GM18508 (cell line): Measurements from ENCODE around the gene ERLEC1.
"Not testable (repeated sequence)": the region's sequence is repeated elsewhere in the genome, so short reads cannot be mapped to it uniquely, and the experiment has no call there.

Experiments
- ATAC-seq: cut with Tn5 transposase; IDR thresholded peaks from one replicate; pipeline ENCODE4 v1.9.1; 2021; ENCODE audit warnings: moderate number of reproducible peaks; ENCODE audit not compliant: insufficient read depth, unreplicated experiment

ERLEC1 gene, protein sequence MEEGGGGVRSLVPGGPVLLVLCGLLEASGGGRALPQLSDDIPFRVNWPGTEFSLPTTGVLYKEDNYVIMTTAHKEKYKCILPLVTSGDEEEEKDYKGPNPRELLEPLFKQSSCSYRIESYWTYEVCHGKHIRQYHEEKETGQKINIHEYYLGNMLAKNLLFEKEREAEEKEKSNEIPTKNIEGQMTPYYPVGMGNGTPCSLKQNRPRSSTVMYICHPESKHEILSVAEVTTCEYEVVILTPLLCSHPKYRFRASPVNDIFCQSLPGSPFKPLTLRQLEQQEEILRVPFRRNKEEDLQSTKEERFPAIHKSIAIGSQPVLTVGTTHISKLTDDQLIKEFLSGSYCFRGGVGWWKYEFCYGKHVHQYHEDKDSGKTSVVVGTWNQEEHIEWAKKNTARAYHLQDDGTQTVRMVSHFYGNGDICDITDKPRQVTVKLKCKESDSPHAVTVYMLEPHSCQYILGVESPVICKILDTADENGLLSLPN

DNA sequence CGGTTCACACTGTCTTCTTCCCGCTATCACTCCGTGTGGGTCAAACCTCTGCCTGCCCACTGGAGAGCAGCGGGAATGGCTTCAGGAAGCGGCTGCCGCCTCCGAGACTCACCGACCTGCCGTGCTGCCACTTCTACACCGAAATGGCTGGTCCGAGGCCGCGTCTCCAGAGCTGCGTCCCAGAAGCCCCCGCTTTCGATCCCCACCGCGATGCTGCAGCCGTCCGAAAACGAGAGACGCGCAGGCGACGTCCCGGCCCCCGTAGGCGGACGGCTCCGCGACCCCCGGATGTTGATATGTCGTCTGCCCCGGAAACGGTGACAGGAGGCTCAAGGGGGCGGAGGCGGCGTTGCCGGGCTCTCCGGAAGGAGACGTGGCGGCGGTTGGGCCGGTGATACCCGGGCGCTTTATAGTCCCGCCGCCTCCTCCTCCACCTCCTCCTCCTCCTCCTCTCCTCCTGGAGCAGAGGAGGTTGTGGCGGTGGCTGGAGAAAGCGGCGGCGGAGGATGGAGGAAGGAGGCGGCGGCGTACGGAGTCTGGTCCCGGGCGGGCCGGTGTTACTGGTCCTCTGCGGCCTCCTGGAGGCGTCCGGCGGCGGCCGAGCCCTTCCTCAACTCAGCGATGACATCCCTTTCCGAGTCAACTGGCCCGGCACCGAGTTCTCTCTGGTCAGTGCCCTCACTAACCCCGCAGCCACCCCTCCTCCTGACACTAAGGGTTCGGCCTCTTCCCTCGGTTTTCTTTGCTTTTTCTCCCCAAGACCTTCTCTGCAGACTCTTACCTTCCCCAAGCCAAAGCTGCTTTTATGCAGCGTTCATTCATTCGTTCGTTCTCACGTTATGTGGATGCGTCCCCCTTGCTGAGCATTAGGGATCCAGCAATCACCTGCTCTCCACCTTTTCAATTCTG lies at the start of gene ERLEC1, which contains the start of gene ASB3:
ERLEC1 (plus strand) TSS at position 340 of the 909 bp plus-strand sequence; CDS start at position 507, 167 bp downstream.
ASB3 (minus strand) TSS at position 249 of the 909 bp plus-strand sequence. CDS start 21,381 bp downstream, outside the sequence.
- peak; percentile 86 for ATAC-seq

DNA sequence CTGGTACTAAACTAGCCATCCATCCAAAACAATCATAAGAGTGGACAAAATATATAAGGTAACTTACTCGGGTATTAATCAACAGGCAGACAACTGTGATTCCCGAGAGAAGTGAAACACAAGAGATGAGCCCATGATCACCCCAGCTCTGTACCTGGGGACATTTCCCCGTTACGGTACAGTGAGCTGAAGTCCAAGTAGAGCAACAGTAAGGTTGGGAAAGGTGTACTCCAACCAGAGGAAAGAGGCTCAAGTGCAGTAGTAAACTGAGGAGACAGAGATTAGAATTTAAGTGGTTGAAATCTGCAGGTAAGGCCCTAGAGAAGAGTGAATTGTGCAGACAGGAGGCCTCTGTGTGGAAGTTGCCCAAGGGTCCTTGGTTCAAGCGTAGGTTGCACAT lies 49.8 kb upstream of the ERLEC1 start:
- no peak for ATAC-seq

DNA sequence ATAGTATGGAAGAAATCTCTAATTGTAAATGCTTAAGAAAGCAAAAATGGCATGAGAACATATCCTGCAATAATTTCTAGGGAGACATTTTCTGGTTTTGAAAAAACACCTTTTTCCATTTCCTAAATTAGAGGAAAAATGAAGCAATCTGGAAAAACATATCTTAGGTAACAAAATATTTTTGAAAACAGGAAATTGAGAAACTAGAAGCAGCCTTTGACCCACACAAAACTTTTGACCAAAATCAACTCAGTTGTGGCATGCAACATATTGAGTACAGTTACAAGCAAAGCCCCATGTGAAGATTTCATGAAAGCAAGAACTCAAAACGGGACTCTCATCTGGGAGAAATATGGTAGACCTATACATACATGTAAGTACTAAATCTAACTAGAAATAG lies 47.8 kb upstream of the ERLEC1 start:
- no peak for ATAC-seq

DNA sequence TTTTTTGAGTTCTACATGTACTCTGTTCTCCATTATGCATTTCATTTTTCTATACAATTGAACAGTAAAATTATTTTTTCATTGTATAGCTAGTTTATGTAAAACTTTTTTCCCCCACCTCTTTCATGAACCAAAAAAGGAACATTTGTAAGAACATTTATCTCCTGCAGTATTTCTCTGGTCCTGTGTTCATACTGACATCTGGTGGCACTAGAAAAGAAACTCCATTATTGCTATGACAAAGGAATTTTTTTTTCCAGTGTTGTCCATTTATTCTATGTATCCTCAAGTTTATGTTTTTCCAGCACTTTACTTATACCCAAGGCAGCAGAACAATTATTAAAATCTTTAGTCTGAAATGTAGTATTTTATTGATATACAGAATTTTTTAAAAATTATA lies 46.7 kb upstream of the ERLEC1 start:
- ATAC-seq = no peak

DNA sequence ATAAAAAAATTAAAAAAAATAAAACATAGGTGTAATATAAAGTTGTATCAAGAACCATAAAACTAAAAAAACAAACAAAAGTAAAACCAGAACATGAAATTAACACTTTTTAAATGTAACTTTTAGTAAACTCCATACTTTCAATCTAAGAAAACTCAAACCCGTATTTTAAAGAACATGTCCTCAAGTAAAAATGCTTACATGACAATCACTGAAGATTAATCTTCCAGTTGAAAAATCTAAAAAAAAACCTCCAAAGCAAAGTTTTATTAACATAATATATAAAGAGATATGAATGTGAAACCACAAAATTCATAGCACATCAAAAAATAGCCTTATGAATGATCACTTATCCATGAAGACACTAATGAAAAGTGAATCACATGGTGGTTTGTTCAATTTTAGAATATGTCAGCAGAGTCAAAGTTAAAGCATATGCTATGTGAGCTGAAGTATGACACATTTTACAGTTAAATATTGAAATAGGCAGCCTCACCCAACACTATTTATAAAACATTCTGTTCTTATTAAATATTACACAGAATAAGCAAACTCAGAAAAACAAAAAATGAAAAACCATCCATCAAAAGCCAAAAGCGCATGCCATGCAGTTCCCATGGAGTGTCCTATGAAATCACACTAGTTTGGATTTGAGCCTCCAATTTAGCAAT lies 42.3 kb upstream of the ERLEC1 start:
- no peak for ATAC-seq

DNA sequence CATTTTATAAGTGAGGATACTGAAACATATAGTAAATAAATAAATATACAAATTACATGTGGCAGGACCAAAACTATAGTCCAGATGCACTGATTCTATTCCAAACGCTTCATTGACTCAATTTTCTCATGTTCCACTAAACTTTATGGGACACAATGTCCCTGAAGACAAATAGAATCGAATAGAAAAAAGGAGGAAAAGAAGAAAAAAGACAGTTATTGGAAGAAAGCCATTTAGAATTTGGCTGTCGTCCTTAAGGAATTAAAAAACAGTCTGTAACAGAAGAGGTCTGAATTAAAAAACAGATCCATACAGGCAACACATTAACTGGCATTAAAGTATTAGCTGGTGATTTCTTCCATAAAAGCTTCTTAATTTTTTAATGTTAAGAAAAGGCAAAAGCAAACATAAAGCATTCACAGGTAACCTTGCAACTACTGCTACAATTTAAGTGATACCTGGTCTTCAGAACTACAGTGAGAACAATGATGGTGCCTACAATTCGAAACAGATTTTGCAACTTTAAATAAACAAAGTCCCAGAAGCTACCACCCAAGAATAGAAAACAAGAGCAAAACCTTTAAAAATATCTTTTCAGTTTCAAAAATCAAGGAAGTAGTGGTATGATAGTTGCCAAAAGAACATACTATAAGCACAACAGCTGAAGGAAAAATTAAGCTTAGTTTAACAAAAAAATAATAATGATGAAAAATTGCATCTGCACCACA lies 36.6 kb upstream of the ERLEC1 start:
- no peak for ATAC-seq

DNA sequence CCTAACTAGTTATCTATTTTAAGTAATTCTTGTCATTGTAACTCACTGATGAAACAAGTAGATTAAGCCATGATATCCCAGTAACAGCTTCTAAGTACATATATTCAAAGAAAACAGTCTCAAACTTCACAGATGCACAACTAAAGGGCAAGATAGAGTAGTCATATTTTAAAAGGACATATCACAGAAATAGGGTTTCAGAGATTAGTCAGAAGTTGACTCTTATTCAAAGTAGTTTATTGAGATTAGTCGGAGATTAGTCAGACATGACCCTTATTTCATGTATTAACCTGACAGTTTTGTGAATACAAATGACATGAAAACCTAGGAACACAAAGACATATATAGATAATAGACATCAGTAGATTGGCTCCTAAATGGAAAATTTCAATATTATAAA lies 35.1 kb upstream of the ERLEC1 start:
- peak; percentile 94 for ATAC-seq

DNA sequence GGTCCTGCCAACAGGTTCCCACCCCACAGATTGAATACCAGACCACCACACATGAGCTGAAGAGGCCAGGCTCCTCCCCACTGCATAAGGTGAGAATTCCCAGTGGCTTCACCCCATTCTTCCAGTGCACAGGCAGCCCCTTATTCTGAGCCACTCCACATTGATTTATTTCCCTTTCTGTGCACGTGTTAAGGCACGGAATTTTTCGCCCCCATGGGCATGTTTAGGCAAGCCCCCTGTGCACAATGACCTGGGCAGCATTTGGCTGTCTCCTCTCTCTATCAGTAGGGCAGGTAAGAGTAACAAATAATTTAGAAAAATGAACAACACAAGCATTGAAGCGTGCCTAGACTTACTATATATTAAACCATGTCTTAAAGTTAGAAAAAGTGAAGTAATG lies 34.5 kb upstream of the ERLEC1 start:
- no peak for ATAC-seq

DNA sequence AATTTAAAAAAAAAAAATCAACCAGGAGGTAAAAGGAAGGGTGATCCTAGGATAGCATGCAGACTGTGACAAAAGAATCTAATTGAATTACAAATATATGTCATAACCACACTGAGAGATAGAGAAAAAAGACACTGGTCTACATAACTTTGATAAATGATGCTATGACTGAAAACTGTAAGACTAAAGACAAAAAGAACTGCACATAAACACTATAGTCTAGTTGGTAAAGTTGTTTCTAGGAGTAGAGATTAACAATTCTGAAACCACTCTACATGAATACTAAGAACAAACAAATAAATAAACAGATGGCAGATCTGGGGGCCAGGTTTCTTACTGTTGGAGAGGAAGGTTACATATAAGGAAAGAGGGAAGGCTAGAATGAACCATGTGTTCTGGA lies 33.8 kb upstream of the ERLEC1 start:
- no peak for ATAC-seq

DNA sequence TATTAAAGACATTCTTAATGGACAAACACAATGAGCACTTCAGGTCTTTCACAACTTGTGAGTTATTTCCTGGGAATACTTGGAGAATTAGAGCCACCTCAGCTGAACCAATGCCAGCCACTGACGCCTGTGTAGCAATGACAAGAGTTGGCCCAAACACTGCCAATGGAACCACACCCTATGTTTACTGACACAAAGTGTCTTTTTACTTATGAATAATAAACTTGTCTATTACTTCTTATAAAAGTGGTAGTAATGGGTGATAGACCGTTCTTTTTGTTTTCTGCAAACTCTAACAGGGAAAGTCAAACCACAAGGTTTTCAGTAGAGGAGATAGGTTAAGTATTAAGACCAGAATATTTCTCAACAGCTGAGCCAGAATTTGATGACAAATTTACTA lies 31.7 kb upstream of the ERLEC1 start:
- no peak for ATAC-seq

DNA sequence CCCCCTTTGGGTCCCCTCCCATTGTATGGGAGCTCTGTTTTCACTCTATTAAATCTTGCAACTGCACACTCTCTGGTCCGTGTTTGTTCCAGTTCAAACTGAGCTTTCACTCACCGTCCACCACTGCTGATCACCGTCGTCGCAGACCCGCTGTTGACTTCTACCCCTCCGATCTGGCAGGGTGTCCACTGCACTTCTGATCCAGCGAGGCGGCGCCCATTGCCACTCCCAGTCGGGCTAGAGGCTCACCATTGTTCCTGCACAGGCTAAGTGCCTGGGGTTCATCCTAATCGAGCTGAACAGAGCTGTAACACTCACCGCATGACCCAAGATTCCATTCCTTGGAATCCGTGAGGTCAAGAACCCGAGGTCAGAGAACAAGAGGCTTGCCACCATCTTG lies 30.2 kb upstream of the ERLEC1 start:
- no peak for ATAC-seq

DNA sequence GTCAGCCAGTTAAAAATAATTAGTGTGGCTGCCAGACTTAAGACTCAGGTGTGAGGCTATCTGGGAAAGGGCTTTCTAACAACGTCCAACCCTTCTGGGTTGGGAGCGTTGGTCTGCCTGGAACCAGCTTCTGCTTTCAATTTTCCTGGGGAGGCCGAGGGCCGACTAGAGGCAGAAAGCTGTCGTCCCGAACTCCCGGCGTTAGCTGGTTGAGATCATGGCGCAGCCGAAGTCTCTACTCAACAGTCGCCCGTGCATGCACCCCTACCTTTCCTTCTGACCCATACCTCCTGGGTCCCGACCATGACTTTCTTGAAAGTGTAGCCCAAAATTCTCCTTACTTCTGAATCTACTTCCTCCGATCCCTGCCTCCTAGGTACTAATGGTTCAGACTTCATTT lies 29.6 kb upstream of the ERLEC1 start:
- not testable (repeated sequence) for ATAC-seq

DNA sequence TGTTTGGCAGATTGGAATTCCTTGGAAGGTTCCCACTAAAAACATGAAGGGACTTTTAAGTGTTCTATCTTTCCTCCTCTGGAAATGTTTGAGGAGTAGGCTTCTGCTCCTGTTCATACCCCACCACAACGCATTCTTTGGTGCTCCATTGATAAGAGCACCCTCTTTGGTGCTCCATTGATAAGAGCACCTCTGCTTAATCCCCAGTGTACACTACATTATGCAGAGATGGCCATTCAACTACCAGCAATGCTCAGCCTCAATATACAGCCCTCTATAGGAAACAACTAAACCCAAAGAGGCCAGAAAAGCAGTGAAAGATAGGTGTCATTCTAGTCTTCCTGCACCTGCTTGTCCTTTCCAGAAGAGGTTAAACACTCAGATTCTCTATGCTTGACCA lies 21.1 kb upstream of the ERLEC1 start:
- ATAC-seq = no peak

DNA sequence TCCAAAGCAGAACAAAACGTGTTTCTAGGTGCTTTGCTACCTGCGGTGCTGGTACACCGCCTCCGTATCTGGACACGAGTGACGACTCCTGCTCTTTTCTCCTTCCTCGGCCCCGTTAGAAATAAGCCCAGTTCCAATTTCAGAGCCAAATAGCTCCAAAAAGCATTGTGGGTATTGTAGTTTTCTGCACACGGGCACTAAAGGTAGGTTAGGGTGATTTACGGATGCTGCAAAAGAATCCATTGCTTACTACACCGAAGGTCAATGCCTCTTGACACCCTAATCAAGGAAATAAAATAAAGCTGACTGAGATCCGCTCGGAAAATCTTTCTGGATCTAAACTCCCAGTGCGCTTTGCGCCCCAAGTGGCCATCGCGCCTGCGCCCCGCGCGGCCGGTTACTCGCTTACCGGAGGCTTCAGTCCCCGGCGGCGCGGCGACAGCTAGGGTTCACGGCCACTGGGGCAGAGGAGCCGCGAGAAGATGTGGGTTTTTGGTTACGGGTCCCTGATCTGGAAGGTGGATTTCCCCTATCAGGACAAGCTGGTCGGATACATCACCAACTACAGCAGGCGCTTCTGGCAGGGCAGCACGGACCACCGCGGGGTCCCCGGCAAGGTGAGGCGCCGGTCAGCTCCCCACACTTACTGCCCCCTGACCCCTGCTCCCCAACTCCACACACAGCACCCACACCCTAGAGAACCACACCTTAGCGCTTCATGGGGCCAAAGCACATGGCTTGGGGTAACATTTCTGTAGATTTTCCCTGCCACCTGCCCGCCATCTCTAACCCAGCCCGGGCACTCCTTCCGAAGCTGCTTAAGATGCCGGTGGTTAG lies 19.2 kb upstream of the ERLEC1 start, which contains the start of gene CHAC2:
CHAC2 (plus strand) TSS at position 400 of the 837 bp plus-strand sequence; CDS start at position 483, 83 bp downstream.
- ATAC-seq = peak; percentile 85

DNA sequence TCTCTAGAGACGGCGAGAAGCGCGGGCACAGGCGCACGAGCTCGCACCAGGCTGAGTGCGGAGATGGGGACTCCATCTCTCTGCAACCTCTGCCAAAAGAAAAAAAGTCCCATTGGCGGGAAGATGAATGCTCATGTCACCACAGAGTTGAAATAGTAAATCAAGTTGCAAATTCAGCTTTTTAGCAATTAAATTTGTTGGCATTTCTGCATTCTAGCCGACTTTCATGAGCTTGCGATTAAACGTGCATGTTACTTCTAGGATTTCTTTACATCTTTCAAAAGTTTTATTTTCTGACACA lies 18.7 kb upstream of the ERLEC1 start:
- ATAC-seq = no peak

DNA sequence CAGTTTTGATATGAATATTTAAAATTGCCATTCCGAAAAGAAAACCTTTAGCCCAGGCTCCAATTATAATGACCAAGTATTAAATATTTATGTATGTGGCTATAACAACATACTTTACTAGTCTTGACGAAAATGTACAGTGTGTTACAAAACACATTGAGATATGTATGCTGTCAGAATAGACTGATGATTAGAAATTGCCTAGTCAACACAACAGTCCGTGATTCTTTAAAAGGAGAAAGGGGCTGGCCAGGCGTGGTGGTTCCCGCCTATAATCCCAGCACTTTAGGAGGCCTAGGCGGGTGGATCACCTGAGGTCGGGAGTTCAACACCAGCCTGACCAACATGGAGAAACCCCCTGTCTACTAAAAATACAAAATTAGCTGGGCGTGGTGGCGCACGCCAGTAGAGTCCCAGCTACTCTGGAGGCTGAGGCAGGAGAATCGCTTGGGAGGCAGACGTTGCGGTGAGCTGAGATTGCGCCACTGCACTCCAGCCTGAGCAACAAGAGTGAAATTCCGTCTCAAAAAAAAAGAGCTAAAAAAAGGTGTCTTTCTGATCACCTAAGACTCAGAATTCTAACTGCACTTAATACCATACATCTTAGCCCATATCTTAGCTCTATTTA lies 17.4 kb upstream of the ERLEC1 start:
- no peak for ATAC-seq

DNA sequence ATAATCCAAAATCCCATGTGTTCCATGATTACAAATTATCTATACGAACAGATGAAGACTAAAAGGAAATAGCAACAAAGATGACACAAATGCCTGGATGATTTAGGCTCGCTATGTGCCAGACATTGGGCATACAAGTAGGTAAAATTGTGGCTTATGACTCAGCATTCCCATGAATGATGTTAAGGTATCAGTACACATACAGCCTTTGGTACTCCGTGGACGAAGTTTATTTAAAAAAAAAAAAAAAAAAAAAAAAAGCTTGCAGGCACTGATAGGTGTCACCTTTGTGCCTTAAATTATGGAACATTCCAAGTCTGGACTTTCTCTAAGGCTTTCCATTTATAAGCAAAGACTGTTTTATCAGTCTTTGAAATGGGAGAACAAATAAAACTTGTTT lies 16.6 kb upstream of the ERLEC1 start:
- no peak for ATAC-seq

DNA sequence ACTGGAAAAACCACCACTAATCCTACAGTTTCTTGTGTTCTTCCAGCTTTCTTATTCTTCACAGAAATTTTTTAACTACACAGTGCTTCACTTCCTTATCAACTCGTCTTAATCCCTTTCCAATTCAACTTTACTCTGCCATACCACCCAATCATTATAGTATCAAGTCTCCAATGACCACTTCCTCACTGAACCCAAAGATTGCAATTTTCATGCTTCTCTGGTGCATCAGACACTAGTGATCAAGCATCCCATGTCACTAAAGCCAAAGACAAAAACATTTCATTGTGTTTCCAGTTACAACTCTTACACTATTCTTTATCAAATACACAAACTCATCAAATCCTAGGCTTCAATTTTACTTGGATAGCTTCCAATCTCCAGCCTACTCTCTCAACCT lies 9.7 kb upstream of the ERLEC1 start:
- ATAC-seq = no peak
